Measurements from ENCODE around the gene PPEF1.

The PPEF1 gene

GRCh38 chrX:18769812-18770573 is 62.5 kb downstream of the PPEF1 start:
- no peak for TF ChIP-seq EZH2phosphoT487 (conservative IDR thresholded peaks at IDR 0.05; ENCODE audit: low read length)
- no peak for TF ChIP-seq CTCF (IDR thresholded peaks at IDR 0.05; ENCODE audit: insufficient read depth, low read length, poor library complexity, severe bottlenecking)
- H3K36me3 ChIP-seq (ENCODE audit: low read length), result no peaks in the 10 kb centered on the region

GRCh38 chrX:18789916-18790315 is 82.5 kb downstream of the PPEF1 start:
- no peak overlapping the region for H3K4me2 ChIP-seq (ENCODE audit: low read depth, low read length, poor library complexity, severe bottlenecking)
- H2AFZ ChIP-seq (ENCODE audit: low read depth, low read length, severe bottlenecking), result no peak overlapping the region
- H3K4me3 ChIP-seq (ENCODE audit: insufficient read depth, low read length, poor library complexity, severe bottlenecking), result no peak overlapping the region
- no peak overlapping the region for H3K9ac ChIP-seq (ENCODE audit: low read length)
- no peak overlapping the region for H3K27ac ChIP-seq (ENCODE audit: low read depth, low read length)
- TF ChIP-seq CTCF (IDR thresholded peaks at IDR 0.05; ENCODE audit: insufficient read depth, low read length, poor library complexity, severe bottlenecking) (no peak), EZH2phosphoT487 (conservative IDR thresholded peaks at IDR 0.05; ENCODE audit: low read length) (no peak)
- no peaks in the 10 kb centered on the region for H3K36me3 ChIP-seq (ENCODE audit: low read length)
- H3K79me2 ChIP-seq (ENCODE audit: insufficient read depth, low read length), result no peaks in the 10 kb centered on the region
- H3K9me2 ChIP-seq (replicated peaks; ENCODE audit: insufficient read depth, low read length), result no peaks in the 10 kb centered on the region
- no peaks in the 10 kb centered on the region for H3K9me3 ChIP-seq (ENCODE audit: insufficient read depth, low read length)
- H3F3A ChIP-seq (ENCODE audit: insufficient read depth), result no peaks in the 10 kb centered on the region
- H4K20me1 ChIP-seq (ENCODE audit: low read depth, low read length), result no peaks in the 10 kb centered on the region
- no peaks in the 10 kb centered on the region for H3K27me3 ChIP-seq (ENCODE audit: low read length)

More at GRCh38 chrX:18769812-18770573, 62.5 kb downstream of the PPEF1 start:
- no peaks in the 10 kb centered on the region for H3K27me3 ChIP-seq (ENCODE audit: low read length)
- H3K9ac ChIP-seq (ENCODE audit: low read length), result no peak overlapping the region
- no peak overlapping the region for H3K4me2 ChIP-seq (ENCODE audit: low read depth, low read length, poor library complexity, severe bottlenecking)
- H3K27ac ChIP-seq (ENCODE audit: low read depth, low read length), result no peak overlapping the region
- no peaks in the 10 kb centered on the region for H3K9me3 ChIP-seq (ENCODE audit: insufficient read depth, low read length)
- no peaks in the 10 kb centered on the region for H3K79me2 ChIP-seq (ENCODE audit: insufficient read depth, low read length)
- no peaks in the 10 kb centered on the region for H3F3A ChIP-seq (ENCODE audit: insufficient read depth)
- H3K9me2 ChIP-seq (replicated peaks; ENCODE audit: insufficient read depth, low read length), result no peaks in the 10 kb centered on the region
- H4K20me1 ChIP-seq (ENCODE audit: low read depth, low read length), result no peaks in the 10 kb centered on the region
- H3K4me3 ChIP-seq (ENCODE audit: insufficient read depth, low read length, poor library complexity, severe bottlenecking), result no peak overlapping the region
- no peak overlapping the region for H2AFZ ChIP-seq (ENCODE audit: low read depth, low read length, severe bottlenecking)

GRCh38 chrX:18792828-18793227 is 85.4 kb downstream of the PPEF1 start:
- Histone ChIP-seq H3K36me3 (ENCODE audit: low read length) (no peaks in the 10 kb centered on the region), H3K79me2 (ENCODE audit: insufficient read depth, low read length) (no peaks in the 10 kb centered on the region), H3K27ac (ENCODE audit: low read depth, low read length) (no peak overlapping the region), H3K9ac (ENCODE audit: low read length) (no peak overlapping the region), H3F3A (ENCODE audit: insufficient read depth) (no peaks in the 10 kb centered on the region), H3K4me2 (ENCODE audit: low read depth, low read length, poor library complexity, severe bottlenecking) (no peak overlapping the region), H3K4me3 (ENCODE audit: insufficient read depth, low read length, poor library complexity, severe bottlenecking) (no peak overlapping the region), H3K9me2 (replicated peaks; ENCODE audit: insufficient read depth, low read length) (no peaks in the 10 kb centered on the region), H4K20me1 (ENCODE audit: low read depth, low read length) (no peaks in the 10 kb centered on the region), H2AFZ (ENCODE audit: low read depth, low read length, severe bottlenecking) (no peak overlapping the region), H3K27me3 (ENCODE audit: low read length) (no peaks in the 10 kb centered on the region), H3K9me3 (ENCODE audit: insufficient read depth, low read length) (no peaks in the 10 kb centered on the region)
- no peak for TF ChIP-seq EZH2phosphoT487 (conservative IDR thresholded peaks at IDR 0.05; ENCODE audit: low read length)
- no peak for TF ChIP-seq CTCF (IDR thresholded peaks at IDR 0.05; ENCODE audit: insufficient read depth, low read length, poor library complexity, severe bottlenecking)

All from SU-DHL-6 (cell line).